PFSK-1 (cell line): ENCODE data around the gene NFATC3.

Experiments
- FOXP2 ChIP-seq: optimal IDR thresholded peaks from 2 replicates; pipeline ENCODE3; 2011; ENCODE audit warnings: borderline replicate concordance, control low read depth, inconsistent platforms; ENCODE audit not compliant: insufficient read depth; ENCODE audit errors: extremely low read length, extremely low read depth
- POLR2AphosphoS5 ChIP-seq: IDR thresholded peaks from 2 replicates; pipeline ENCODE4 v1.6.1; 2012; ENCODE audit warnings: low read depth, mild to moderate bottlenecking, control low read depth, low read length, moderate library complexity
- SIN3A ChIP-seq: IDR thresholded peaks from 2 replicates; pipeline ENCODE4 v1.6.1; 2012; ENCODE audit warnings: mild to moderate bottlenecking, low read length, moderate library complexity, borderline replicate concordance; ENCODE audit not compliant: insufficient read depth
- TAF1 ChIP-seq: IDR thresholded peaks from 2 replicates; pipeline ENCODE4 v1.6.1; 2012; ENCODE audit warnings: low read length, control low read depth, borderline replicate concordance; ENCODE audit not compliant: insufficient read depth
- TF ChIP-seq, protein P1 (sequence below), 2 experiments: IDR thresholded peaks; 2 replicates each; pipeline versions ENCODE4 v1.6.1 to v1.8.0; 2011 to 2012; ENCODE audit warnings: low read depth in 2 of 2, low read length in 2 of 2, control low read depth in 1 of 2, inconsistent platforms in 1 of 2, mild to moderate bottlenecking in 1 of 2, moderate library complexity in 1 of 2; ENCODE audit not compliant: insufficient read depth in 1 of 2

- TF ChIP-seq, protein P1, sequence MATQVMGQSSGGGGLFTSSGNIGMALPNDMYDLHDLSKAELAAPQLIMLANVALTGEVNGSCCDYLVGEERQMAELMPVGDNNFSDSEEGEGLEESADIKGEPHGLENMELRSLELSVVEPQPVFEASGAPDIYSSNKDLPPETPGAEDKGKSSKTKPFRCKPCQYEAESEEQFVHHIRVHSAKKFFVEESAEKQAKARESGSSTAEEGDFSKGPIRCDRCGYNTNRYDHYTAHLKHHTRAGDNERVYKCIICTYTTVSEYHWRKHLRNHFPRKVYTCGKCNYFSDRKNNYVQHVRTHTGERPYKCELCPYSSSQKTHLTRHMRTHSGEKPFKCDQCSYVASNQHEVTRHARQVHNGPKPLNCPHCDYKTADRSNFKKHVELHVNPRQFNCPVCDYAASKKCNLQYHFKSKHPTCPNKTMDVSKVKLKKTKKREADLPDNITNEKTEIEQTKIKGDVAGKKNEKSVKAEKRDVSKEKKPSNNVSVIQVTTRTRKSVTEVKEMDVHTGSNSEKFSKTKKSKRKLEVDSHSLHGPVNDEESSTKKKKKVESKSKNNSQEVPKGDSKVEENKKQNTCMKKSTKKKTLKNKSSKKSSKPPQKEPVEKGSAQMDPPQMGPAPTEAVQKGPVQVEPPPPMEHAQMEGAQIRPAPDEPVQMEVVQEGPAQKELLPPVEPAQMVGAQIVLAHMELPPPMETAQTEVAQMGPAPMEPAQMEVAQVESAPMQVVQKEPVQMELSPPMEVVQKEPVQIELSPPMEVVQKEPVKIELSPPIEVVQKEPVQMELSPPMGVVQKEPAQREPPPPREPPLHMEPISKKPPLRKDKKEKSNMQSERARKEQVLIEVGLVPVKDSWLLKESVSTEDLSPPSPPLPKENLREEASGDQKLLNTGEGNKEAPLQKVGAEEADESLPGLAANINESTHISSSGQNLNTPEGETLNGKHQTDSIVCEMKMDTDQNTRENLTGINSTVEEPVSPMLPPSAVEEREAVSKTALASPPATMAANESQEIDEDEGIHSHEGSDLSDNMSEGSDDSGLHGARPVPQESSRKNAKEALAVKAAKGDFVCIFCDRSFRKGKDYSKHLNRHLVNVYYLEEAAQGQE (IDR thresholded peaks at IDR 0.05; ENCODE audit: insufficient read depth in 1 of 2, low read depth in 2 of 2, low read length in 2 of 2), result no peak
- TF ChIP-seq POLR2AphosphoS5 (no peak), TAF1 (no peak), SIN3A (no peak), FOXP2 (peak; percentile 20)
These were observed 20.3 kb upstream of the NFATC3 start for GRCh38 chr16:68064791-68065365.
